Measurements from ENCODE around the gene SLC12A1.

GRCh38 chr15:48318131-48318530 is 112.0 kb downstream of the SLC12A1 start:
- no peak for TF ChIP-seq POLR2AphosphoS5 (IDR thresholded peaks at IDR 0.05)
- TF ChIP-seq POLR2A (IDR thresholded peaks at IDR 0.05), result no peak
- no peak for TF ChIP-seq CTCF (IDR thresholded peaks at IDR 0.05)
